ENCODE measurements around the gene IGSF21.
"Not testable (repeated sequence)": the region's sequence is repeated elsewhere in the genome, so short reads cannot be mapped to it uniquely, and the experiment has no call there.

The IGSF21 gene

DNA sequence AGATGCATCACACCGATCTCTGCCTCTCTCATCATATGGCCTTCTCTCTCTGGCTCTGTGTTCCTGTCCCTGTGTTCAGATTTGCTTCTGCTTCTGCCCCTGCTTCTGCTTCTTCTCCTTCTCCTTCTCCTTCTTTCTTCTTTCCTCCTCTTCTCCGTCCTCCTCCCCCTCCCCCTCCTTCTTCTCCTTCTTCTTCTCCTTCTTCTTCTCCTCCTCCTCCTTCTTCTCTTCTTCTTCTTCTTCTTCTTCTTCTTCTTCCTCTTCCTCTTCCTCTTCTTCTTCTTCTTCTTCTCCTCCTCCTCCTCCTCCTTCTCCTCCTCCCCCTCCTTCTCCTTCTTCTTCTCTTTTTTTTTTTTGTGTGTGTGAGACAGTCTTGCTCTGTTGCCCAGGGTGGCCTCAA lies 233.2 kb downstream of the IGSF21 start:
- no peak for DNase-seq

DNA sequence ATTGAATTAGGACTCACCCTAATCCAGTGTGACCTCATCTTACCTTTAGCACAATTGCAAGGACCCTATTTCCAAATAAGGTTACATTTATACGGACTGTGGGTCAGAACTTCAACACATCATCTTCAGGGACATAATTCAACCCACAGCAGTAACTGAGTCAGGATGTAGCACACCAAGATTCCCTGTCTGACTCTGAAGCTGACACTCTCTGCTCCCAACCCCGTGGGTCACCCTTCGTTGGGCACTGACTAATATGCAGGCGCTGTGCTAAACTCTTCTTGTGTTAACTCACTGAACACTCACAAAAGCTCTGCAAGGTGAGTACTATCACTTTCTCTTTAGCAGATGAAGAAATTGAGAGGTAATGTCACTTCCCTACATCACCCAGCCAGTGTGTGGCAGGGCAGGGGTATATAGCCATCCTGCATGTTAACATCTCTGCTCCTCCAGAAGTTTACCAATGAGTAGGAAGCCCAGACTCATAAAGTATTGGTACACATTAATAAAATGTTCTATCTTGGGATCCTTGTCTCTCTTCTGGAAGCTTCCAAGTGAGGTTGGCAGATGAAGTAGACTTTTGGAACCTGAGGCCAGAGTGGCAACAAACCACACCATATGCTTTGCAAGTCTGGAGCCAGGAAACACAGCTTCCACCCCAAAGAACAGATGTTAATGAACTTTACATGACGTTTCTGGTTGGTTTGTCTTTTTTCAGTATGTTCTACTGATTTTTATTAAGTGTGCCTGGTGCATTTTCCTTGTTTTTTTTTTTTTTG lies 233.9 kb downstream of the IGSF21 start:
- no peak for DNase-seq

DNA sequence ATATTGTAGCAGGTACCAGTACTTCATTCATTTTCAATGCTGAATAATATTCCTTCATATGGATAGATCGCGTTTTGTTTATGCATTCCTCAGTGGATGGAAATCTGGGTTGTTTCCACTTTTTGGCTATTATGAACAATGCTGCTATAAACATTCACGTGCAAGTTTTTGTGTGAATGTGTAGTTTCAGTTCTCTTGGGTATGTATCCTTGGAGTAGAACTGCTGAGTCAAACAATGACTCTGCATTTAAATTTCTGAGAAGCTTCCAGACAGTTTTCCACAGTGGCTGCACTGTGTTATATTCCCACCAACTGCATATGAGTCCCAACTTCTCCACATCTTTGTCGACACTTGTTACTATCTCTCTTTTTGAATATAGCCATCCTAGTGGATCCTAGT lies 235.1 kb downstream of the IGSF21 start:
- DNase-seq: no peak

DNA sequence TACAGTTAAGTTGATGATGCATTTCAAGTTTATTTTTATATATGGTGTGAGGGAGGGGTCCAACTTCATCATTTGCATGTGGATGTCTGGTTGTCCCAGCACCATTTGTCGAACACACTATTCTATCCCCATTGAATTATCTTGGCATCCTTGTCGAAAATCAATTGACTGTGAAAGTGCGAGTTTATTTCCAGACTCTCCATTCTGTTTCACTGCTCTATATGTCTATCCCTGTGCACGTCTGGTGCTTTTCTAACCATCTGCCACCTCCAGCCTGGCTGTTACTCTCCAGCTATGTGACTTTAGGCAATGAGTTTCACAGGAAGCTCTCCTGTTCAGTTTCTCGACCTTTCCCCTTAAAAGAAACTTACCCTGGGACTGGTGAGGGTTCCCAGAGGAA lies 236.0 kb downstream of the IGSF21 start:
- DNase-seq: no peak

DNA sequence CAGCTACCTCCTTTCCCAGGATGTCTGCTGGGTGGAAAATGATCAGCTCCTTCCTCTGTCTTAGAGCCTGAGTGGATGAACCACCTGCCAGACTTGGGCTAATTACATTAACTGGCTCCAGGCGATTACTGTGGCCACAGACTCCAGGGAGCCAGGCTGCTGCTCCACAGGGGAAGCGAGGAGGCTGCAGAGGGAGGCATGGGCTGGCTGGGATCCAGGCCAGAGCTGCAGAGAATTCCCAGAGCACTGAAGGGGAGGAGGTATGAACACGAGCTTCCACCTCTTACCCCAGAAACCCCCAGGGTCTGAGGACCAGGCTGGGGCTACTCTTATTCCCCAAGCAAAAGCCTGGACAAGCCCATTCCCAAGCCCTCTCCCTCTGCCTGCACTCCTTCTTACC lies 237.2 kb downstream of the IGSF21 start:
- DNase-seq: no peak

DNA sequence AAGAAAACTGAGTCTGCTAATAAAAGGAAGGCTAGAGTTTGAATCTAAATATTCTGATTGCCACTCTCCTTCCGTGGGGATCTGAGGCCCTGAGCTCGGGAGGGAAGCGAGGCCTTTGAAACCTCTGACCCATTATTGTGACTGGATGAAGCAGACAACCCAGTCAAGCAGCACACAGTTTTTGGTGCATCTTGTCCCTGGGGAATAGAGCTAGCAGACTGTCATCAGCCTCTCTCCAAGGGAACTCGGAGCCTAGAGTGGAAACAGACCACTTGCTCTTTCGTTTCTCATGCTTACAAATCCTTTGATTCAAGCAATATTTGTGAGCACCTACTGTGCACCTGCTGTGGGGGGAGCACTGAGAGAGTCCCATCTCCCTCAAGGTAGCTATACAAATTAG lies 240.0 kb downstream of the IGSF21 start:
- DNase-seq: no peak

DNA sequence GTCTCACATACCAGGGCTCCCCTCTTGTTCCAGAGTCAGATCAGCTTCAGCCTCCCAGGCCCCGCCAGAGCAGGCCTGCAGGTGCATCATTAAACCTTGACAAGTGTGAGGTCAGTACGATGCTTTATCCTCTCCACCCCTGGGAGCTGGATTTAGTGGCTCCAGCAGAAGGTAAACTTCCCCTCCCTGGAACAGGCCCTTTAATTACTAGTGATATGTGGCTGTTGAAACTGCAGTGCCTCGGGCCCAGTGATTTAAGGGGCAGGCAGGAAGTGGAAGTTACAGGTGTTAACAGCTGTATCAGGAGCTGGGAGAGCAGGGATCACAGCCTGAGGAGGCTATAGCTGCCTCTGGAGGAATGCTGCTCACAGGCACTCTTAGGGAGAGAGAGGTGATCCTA lies 240.8 kb downstream of the IGSF21 start:
- DNase-seq: no peak

DNA sequence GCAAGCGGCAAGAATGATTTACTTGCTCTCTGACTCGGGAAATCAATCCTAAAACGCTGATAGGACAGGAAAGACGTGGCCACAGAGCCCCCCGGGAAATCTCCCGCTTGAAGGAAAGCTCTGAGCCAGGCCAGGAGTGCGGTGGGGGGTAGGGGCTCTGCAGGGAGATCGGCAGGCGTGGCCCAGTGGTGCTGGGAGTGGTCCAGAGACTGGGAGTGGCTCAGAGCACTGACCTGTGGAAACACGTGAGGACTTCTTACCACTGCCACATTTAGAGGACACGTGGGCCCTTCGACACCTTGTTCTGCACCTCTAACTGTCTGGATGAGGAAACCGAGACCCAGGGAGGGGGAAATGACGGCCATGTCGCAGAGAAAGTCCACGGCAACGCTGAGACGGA lies 243.1 kb downstream of the IGSF21 start:
- DNase-seq: no peak

DNA sequence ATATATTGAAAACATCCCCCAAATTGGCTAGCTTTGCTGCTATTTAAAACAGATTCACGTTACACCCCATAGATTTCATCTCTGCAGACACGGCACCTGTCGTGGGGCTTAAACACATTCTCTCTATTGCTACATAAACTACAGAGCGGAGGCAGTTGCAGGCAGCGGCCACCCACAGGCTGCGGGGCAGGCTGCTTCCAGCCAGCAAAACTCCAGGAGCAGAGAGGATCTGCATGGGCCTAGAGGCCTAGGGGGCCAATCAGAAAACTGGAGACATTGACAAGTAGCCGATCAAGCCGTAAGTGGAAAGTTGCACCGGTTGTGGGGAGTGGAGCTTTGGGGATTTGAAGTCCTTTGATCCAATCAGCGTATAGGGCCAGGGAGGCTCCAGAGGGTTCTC lies 244.1 kb downstream of the IGSF21 start:
- no peak for DNase-seq

DNA sequence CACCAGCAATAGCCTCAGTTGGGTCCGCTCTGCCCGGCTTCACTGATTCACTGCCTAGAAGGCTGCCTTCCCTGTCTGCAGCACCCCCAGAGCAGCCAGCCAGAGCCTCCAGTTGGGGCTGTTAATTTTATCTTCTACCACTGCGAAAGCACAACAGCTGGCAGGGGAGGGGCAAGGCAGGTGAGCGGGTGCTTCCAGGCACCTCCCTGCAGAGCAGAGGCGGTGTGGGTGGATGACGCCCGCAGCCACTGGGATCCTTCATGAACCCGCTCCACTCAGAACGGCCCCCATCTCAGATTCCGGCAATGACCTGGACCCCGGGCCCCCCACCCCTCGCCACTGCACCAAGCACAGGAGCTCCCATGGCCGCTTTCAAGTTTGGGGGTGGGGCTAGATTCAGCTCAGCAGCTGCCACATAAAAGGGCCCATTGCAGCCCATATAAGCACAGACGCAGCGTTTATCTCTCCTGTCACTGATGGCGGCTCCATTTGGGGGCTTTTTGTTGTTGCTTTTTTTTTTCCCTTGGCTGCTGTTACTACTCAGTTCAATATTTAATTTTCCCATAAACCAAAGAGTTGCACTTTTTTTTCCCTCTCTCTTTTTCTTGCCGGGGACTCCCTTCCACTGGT lies 245.2 kb downstream of the IGSF21 start:
- DNase-seq: no peak

DNA sequence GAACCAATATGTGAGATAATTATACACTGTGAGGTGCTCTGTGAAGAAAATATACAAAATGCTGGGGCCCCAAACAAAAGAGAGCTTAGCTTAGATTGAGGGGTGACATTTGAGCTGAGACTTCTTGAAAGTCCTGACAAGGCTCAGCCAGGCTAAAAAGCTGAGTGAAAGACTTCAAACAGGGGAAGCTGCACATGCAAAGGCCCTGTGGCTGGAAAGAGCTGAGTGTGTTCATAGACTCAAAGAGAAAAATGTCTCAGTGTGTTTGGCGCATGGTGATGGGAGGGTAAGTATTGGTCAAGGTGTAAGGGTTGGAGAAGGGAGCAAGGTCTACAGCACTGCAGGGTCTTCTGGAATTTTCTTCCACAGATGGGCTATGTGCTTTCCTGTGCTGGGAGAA lies 245.9 kb downstream of the IGSF21 start:
- no peak for DNase-seq

DNA sequence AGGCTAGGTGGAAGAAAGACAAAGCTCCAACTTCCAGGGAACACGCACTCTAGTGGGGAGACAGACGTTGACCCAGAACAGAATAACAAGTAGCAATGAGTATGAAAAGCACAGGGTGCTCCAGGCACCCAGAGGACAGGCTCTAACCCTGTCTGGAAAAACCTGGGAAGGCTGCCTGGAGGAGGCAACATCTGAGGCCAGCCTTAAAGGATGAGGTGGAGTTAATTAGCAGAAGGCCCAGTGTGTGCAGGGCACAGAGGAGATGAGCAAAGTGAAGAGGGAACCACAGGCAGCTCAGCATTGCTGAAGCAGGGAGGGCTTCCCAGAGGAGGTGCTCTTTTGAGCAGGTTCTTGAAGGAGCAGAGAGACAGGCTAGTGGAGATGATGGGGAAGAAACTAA lies 246.4 kb downstream of the IGSF21 start:
- no peak for DNase-seq

DNA sequence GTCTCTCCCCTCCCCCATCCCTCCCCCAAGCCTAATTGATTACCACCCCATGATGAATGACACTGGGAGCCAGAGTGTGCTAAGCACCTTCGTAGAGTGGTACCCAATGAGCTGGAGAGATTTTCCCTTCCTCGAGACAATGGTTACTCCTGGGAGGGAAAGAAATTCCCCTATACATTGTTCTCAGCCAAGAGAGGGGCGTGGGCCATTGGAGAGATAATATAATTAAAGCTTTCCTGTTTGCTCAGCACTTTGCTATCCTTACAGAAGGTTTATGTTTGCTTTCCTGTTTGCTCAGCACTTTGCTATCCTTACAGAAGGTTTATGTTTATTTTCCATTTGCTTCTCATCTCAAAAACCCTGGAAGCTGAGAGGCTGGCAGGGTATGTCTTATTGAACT lies 247.0 kb downstream of the IGSF21 start:
- DNase-seq: no peak

DNA sequence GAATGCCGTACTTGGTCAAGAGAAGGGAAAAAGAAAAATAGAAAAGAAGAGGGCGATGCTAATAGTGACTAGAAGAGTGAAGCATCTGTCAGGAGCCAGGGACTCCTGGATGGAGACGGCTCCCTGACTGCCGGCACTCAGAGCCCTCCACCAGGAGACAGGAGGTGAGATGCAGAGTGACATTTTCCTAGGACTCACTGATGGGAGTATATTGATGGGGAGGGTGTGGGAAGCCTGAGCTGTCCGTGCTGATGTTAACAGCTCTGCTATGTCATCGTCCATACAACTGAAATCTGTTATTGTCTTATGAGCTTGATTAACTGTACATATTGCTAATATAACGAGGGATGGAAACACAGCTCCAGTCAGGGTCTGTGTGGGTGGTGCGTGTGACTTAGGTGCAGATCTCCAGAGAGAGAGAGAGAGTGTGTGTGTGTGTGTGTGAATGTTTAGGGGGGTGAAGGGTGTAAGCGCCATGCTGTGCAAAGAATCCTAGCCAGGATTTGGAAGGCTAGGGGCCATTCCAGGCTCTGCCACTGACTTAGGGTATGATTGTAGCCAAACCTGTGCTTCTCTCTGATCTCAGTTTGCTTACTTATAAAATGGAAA lies 250.1 kb downstream of the IGSF21 start:
- no peak for DNase-seq

DNA sequence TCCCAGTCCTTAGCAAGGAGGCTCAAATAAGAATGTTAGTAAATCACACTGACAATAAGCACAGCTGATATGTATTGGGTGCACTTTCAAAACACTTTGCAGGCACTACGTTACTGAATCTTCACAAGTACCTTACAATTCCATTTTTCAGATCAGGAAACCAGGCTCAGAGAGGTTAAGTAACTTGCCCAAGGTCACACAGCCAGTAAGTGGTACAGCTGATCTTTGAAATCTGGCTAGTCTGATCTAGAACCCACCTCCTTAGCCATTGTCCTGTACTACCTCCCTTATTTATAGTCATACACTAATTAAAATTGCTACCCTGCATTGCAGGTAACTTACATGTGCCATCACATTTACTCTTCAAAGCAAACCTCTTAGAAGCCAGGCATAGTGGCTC lies 251.0 kb downstream of the IGSF21 start:
- no peak for DNase-seq

DNA sequence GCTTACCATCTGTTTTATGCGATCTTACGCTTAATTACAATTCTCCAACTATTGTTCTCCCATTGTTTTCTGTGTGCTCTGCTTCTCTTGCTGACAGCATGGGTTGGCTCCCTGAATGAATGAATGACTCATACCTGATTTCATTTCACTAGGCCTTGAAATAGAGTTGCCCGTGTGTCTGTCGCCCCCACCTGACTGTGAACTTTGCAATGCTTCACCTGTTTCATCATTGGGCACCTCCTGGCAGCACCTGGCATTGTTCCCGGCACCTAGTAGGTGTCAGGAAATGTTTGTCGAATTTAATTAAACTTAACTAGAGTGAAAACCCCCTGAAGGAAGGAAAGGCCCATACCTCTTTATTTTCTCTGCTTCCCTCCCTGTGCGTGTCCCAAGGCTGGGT lies 252.7 kb downstream of the IGSF21 start:
- DNase-seq: no peak

DNA sequence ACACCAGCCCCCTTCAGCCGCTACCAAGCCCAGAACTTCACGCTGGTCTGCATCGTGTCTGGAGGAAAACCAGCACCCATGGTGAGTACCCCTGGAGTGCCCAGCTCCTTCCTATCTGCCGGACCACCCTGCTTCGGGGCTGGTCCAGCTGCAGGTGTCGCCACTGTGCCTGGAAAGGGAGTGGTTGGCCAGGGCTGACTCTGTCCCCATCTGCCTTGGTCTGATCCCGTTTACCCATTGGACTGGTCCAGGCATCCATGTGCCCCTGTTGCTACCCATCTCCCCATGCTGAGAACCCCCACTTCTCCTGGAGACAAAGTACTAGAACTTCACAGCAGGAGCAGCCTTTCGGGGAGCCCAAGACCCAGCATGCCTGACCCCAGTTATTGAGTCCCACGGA lies 254.6 kb downstream of the IGSF21 start:
- no peak for DNase-seq

DNA sequence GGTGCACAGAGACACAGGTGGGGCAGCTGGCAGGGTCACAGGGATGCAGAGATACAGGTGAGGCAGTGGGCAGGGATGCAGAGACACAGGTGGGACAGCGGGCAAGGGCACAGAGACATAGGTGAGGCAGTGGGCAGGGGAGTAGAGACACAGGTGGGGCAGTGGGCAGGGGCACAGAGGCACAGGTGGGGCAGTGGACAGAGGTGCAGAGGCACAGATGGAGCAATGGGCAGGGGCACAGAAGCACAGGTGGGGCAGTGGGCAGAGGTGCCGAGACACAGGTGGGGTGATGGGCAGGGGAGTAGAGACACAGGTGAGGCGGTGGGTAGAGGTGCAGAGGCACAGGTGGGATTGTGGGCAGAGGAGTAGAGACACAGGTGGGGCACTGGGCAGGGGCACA lies 255.8 kb downstream of the IGSF21 start:
- no peak for DNase-seq

DNA sequence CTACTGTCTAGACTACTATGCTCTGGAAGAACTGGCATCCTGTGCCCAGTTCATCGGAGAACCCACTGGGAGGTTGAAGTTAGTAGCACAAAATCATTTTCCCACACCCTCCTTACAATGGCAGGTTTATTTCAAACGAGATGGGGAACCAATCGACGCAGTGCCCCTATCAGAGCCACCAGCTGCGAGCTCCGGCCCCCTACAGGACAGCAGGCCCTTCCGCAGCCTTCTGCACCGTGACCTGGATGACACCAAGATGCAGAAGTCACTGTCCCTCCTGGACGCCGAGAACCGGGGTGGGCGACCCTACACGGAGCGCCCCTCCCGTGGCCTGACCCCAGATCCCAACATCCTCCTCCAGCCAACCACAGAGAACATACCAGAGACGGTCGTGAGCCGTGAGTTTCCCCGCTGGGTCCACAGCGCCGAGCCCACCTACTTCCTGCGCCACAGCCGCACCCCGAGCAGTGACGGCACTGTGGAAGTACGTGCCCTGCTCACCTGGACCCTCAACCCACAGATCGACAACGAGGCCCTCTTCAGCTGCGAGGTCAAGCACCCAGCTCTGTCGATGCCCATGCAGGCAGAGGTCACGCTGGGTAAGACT lies 257.6 kb downstream of the IGSF21 start:
- DNase-seq: no peak

DNA sequence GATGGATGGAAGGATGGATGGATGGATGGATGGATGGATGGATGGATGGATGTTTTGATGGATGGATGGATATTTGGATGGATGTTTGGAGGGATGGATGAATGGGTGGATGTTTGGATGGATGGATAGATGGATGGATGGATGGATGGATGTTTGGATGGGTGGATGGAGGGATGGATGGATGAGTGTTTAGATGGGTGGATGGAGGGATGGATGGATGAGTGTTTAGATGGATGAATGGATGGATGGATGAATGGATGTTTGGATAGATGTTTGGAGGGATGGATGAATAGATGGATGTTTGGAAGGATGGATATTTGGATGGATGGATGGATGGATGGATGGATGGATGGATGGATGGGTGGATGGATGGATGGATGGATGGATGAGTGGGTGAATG lies 264.9 kb downstream of the IGSF21 start:
- DNase-seq: not testable (repeated sequence)

DNA sequence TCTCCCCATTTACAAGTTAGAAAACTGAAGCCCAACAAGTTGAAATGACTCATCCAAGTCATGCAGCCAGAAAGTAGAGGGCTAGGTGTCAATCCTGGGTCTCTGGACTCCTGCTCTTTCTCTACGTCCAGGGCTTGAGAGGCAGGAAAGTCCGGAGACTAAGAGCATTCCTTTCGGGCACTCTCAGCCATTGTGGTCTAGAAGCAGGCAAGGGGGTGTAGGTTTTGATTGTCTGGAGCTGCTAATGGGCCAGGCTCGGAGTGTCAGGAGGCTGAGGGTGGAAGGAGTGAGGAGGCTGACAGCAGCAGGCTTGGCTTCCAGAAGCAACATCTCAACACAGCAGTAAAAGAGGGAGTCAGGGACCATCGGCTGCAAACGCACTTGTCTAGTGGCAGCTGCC lies 265.6 kb downstream of the IGSF21 start:
- DNase-seq: no peak

DNA sequence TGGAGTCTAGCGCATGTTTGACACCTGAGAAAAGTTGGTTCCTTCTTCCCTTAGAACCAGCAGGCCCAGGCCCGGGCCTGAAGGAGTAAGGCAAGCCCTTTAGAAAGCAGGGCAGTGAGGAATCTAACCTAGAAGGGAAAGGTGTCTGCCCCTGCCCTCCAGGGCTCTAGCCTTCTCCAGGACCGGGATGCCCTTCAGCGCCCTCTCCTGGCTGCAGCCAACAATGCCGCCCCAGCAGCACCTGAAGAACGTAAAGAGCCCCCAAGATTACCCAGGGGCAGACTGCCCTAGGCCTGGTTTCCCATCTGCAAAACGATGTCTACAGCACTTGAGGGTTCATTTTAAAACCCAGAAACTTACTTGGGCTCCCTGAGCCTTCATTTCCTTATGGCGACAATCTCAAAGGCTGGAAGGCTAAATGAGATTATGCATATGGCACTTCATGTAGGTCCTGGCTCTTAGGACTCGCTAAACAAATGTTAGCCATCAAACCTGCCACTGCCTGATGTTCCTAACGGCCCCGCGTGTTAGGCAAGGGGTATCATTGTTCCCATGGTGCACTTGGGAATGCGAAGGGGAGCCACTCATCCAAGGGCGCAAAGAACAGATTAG lies 266.4 kb downstream of the IGSF21 start:
- DNase-seq: no peak

DNA sequence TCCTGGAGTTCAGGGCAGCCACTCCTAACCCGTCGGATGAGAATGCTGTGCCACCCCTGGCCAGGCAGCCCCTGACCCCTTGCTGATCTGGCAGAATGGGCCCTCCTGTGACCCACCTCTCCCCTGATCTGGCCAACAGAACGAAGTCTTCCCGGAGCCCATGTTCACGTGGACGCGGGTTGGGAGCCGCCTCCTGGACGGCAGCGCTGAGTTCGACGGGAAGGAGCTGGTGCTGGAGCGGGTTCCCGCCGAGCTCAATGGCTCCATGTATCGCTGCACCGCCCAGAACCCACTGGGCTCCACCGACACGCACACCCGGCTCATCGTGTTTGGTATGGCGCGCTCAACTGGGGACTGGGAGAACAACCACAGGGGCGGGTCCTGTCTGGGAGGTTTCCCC lies 269.1 kb downstream of the IGSF21 start:
- no peak for DNase-seq

DNA sequence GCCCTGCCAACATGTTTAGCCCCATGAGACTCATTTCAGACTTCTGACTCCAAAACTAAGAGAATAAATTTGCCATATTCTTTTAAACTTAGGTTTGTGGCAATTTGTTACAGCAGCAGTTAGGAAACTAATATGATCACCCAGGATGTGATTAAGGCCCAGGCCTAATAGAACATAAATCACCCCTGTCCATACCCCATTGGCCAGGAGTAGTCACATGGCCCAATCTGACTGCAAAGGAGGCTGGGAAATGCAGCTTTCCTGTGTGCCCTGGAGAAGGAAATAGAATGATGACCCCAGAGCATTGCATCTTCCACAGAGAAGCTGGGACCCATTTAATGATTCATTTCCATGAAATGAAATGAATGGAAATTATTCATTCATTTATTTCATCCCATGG lies 272.7 kb downstream of the IGSF21 start:
- no peak for DNase-seq
